HG02981 (cell line): Measurements from ENCODE around the gene PRODH2.

Source experiments
- ATAC-seq: cut with Tn5 transposase; IDR thresholded peaks from one replicate; pipeline ENCODE4 v1.9.1; 2021; ENCODE audit warnings: mild to moderate bottlenecking, moderate library complexity; ENCODE audit not compliant: unreplicated experiment

PRODH2 gene

GRCh38 chr19:35812220-35813042 is at the start of gene PRODH2:
TSS of gene PRODH2 (minus strand) at chr19:35812845. CDS start at chr19:35812805, 40 bp downstream.
- ATAC-seq: no peak

DNA sequence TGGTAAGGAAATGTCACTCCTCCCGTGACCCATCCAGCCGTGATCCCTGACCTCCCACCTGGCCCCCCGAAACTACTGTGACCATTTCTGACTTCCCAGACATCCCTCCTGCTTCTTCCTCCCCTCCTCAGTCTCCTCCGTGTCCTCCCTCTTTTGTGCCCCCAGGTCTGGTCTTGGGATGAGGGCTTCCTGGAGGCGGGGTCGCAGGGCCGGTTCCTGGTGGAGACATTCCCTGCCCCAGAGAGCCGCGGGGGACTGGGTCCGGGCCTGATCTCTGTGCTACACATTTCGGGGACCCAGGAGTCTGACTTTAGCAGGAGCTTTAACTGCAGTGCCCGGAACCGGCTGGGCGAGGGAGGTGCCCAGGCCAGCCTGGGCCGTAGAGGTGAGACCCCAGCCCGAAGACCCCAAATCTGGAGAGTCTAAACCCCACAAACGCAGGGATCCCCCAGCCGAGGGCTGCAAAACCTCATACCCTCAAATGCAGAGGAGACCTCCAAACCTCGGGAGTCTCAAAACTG is 49.1 kb upstream of the PRODH2 start:
- ATAC-seq: no peak

DNA sequence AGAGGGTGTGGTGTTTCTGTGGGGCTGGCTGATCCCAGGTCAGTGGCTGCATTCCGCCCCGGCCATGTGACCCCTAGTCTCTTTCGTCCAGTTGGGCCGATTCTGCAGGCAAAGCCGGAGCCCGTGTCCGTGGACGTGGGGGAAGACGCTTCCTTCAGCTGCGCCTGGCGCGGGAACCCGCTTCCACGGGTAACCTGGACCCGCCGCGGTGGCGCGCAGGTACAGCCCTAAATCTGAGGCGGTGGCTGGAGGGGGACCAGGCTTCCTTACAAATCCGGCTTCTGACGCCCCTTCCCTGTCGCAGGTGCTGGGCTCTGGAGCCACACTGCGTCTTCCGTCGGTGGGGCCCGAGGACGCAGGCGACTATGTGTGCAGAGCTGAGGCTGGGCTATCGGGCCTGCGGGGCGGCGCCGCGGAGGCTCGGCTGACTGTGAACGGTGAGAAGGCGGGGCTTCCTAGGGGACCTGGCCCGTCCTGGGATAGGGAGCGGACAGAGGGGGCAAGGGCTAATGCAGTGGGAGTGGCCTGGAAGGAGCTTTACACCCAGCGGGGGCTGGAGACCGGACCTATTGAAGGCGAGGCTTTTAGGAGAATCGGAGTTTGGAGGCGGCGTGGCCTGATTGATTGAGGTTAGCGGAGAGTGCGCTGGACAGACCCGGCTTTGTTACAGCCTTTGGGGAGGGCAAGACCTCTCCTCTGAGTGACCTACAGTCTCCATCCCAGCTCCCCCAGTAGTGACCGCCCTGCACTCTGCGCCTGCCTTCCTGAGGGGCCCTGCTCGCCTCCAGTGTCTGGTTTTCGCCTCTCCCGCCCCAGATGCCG is 48.4 kb upstream of the PRODH2 start:
- ATAC-seq: no peak

DNA sequence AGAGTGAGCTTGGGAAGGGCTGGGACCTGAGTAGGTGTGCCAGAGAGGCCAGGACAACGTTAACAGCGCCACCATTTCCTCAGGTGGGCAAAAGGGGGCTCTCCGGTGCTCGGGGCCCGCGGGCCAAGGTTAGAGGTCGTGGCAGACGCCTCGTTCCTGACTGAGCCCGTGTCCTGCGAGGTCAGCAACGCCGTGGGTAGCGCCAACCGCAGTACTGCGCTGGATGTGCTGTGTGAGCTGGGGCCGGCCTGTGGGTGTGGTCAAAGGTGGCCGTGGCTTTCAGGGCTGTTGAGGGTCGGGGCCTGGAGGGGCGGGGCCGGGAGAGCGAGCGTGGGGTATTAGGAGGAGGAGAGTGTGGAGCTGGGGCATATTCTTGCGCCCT is 47.8 kb upstream of the PRODH2 start:
- ATAC-seq: no peak

- ATAC-seq: no peak
Measured at GRCh38 chr19:35859414-35859813, 46.8 kb upstream of the PRODH2 start.

- ATAC-seq: no peak
Measured at GRCh38 chr19:35858311-35858710, 45.7 kb upstream of the PRODH2 start.

DNA sequence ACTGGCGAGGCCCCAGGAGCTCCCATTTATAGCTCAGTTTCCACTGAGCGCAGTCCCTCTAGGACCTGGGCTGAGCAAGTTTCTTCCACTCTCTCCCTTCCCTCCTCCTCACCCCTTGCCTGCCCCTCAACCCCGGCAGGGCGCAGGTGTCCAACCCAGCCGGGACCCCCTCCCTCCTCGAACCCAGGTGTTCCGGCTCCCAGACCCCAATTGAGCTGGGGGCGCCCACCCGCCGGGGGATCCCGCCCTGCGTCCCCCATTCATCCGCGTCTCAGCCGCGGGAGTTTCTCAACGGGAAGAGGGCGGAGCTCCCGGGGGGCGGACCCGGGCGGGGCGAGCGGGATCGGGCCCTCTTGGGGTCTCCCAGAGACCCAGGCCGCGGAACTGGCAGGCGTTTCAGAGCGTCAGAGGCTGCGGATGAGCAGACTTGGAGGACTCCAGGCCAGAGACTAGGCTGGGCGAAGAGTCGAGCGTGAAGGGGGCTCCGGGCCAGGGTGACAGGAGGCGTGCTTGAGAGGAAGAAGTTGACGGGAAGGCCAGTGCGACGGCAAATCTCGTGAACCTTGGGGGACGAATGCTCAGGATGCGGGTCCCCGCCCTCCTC is 44.0 kb upstream of the PRODH2 start, which contains the start of gene KIRREL2:
TSS of gene KIRREL2 (plus strand) at position 366 of the 604 bp plus-strand sequence. CDS start at position 575, 209 bp downstream.
- no peak for ATAC-seq

DNA sequence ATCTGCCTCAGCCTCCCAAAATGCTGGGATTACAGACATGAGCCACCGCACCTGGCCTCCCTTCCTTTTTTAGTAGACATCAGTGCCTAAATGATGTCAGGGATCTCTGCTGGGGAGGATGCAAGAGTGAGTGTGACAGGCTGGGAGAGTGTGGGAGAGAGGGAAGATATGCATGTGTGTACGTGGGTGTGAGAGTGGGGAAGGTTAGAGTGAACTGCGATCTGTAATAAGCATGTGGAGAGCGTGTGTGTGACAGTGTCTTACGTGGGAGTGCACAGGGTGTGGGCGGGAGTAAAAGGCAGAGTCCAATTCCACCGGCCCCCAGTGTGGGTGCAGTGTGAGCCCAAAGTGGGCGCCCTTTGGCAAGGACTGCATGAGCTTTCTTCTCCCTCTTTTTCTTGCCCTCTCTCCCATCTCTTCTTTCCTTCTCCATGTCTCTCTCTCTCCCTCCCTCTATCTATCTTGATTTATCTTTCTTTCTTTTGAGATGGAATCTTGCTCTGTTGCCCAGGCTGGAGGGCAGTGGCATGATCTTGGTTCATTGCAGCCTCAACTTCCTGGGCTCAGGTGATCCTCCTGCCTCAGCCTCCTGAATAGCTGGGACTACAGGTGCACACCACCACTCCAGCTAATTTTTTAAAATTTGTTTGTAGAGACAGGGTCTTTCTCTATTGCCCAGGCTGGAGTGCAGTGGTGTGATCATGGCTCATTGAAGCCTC is 40.6 kb upstream of the PRODH2 start:
- no peak for ATAC-seq

GRCh38 chr19:35852029-35852780 is 39.6 kb upstream of the PRODH2 start, which contains the start of gene NPHS1:
TSS of gene NPHS1 (minus strand) at chr19:35852504. CDS start at chr19:35851837, 667 bp downstream.
- ATAC-seq: no peak

DNA sequence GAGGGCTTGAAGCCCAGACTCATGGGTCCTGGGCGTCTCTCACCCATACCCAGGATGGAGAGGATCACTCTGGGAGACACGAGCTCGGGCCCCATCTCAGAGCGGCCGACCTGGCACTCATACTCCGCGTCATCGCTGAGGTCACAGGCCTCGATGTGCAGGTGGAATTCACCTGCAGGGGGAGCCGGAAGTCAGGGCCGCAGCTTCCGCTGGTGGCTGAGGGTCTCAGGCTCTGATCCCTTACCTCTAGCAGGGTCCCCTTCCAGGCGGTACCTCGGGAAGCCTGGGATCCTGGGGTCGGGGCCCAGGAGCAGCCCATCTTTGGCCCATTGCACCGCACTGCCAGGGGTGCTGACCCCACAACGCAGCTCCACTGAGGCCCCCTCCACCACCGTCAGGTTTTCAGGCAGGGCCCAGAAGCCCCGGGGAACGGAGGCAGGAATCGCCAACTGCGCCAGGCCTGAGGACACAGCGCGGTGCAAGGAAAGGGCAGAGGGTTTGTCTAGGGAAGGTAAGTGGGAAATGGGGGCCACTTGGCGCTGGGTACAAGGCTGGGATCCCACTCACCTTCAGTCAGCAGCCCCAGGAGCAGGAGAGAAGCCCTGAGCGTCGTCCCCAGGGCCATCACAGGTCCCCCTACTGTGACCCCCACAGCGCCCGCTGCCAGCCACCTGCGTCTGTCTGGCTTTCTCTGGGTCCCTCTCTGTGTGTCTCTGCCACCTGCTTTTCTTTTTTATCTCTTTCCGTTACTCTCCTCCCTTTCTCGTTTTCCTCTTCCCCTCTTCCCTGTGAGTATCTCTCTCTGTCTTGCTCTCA is 38.8 kb upstream of the PRODH2 start:
- ATAC-seq: no peak

GRCh38 chr19:35848919-35849505 is 36.4 kb upstream of the PRODH2 start:
- ATAC-seq: no peak

DNA sequence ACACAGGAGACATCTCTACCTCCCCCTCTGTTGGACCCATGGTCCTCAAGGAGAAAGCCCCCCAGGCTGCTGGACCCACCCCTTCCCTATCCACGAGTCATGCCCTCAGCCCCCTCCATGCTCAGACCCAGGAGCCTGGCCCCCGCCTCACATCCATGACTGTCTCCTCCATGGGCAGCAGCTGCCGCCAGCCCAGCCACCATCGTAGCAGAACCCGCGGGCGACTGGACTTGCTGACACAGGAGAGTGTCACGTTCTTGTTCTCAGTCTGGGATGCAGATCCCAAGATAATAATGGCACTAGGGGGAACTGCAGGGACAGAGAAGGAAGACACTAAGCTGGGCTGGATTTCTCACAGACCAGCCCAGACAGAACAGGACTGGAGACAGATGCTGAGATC is 35.8 kb upstream of the PRODH2 start:
- no peak for ATAC-seq

DNA sequence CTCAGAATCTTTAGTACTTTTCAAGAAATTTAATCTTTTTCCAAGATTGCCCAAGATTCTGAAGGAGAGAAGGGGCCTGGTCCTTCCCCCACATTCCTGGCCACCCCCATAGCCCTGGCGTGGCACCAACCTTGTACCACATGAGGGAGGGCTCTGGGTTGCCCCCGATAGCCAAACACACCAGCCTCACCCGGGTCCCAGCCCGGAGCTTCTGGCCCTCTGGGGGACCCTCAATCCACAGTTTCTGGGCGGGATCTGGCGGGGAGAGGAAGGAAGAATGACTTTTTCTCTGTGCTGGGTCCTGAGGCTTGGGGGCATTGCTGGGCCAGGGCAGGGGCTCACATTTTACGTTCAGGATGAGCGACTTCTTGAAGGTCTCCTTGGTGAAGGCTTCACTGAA is 35.3 kb upstream of the PRODH2 start:
- no peak for ATAC-seq

- ATAC-seq: no peak
Measured at GRCh38 chr19:35846038-35846668, 33.5 kb upstream of the PRODH2 start.

DNA sequence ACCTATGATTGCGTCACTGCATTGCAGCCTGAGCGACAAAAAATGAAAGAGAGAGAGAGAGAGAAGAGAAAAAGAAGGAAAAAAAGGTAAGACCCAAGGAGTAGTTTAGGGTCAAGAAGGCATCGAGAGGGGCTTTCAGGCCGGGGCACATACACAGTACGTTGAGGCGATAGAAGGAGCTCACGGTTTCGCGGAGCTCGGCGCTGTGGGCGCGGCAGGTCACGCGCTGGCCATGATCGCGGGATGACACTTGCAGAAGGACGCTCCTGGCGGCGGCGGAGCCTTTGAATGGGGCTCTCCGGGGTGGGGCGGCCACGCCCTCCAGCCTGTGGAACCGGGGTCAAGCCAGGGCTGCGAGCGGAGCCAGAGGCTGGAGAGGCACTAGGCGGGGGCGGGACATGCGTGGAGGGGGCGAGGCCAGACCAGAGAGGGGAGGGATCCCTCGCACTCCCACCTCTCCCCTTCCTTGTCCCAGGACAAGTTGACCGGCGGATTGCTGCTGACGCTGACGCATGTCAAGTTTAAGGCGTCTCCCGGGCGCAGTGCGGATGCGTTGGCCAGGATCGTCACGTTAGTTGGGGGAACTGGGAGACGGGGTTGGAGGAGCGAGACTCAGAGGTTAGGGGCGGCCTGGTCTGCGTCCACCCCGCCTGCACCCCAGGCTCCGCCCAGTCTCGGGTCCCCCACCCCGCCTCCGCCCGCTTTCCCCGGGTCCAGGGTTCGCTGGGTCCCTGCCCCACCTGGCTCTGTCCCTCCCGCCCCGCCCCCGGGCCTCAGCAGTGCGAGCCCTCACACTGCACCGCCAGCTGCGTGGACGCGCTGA is 32.8 kb upstream of the PRODH2 start:
- ATAC-seq: no peak

- ATAC-seq: no peak
Measured at GRCh38 chr19:35844482-35845214, 32.0 kb upstream of the PRODH2 start.
